Measurements from ENCODE around the gene HIP1. TPM values are rescaled to one million over a fixed set of nuclear protein-coding genes. Genes with fewer than 3 reads are reported as not detected.

Gene HIP1
- total RNA-seq, 1 donor from 2014 or later: 14.0 TPM

DNA sequence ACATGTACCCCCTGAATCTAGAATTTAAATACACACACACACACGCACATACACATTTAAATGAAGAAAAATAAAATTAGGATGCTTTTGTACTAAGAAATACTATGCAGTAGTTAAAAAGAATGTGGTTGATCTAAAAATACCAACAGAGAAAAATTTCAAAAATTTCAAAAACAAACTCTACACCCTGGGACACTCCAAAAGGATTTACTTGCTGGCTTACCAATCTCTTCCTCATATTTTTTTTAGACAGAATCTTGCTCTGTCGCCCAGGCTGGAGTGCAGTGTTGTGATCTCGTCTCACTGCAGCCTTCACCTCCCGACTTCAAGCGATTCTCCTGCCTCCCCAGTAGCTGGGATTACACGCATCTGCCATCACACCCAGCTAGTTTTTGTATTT, 80.9 kb downstream of the HIP1 start:
- TF ChIP-seq, protein P1, sequence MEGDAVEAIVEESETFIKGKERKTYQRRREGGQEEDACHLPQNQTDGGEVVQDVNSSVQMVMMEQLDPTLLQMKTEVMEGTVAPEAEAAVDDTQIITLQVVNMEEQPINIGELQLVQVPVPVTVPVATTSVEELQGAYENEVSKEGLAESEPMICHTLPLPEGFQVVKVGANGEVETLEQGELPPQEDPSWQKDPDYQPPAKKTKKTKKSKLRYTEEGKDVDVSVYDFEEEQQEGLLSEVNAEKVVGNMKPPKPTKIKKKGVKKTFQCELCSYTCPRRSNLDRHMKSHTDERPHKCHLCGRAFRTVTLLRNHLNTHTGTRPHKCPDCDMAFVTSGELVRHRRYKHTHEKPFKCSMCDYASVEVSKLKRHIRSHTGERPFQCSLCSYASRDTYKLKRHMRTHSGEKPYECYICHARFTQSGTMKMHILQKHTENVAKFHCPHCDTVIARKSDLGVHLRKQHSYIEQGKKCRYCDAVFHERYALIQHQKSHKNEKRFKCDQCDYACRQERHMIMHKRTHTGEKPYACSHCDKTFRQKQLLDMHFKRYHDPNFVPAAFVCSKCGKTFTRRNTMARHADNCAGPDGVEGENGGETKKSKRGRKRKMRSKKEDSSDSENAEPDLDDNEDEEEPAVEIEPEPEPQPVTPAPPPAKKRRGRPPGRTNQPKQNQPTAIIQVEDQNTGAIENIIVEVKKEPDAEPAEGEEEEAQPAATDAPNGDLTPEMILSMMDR (IDR thresholded peaks at IDR 0.05; ENCODE audit: insufficient read depth, low read depth, low read length): no peak
- no peak for TF ChIP-seq EZH2 (IDR thresholded peaks at IDR 0.05; ENCODE audit: insufficient read depth, low read length)
- no peaks in the 10 kb centered on the region for H3K9me3 Mint-ChIP-seq (ENCODE audit: unreplicated experiment)
- FAIRE-seq (no peak), DNase-seq (ENCODE audit: low read depth) (no peak)
- Histone ChIP-seq H3K4me1 (ENCODE audit: insufficient read depth, low read length) (no peaks in the 10 kb centered on the region), H3K4me2 (ENCODE audit: low read length) (no peak overlapping the region), H2AFZ (ENCODE audit: low read depth, low read length) (no peak overlapping the region), H3K27ac (ENCODE audit: low read depth, low read length) (no peak overlapping the region), H3K9ac (ENCODE audit: low read length) (no peak overlapping the region), H3K79me2 (ENCODE audit: insufficient read depth, low read length) (no peaks in the 10 kb centered on the region), H3K9me3 (ENCODE audit: insufficient read depth, low read depth, low read length) (no peaks in the 10 kb centered on the region), H3K4me3 (ENCODE audit: insufficient read depth, low read depth, low read length) (no peak overlapping the region), H3K36me3 (ENCODE audit: insufficient read depth, low read length) (no peaks in the 10 kb centered on the region), H4K20me1 (ENCODE audit: insufficient read depth, low read length) (no peaks in the 10 kb centered on the region), H3K27me3 (ENCODE audit: insufficient read depth, low read length) (no peaks in the 10 kb centered on the region)
- no peaks in the 10 kb centered on the region for H3K36me3 Mint-ChIP-seq (ENCODE audit: low read depth, unreplicated experiment)
- peaks cover under 1% of the 10 kb centered on the region for H3K27me3 Mint-ChIP-seq (ENCODE audit: low read depth, unreplicated experiment)
- H3K4me1 Mint-ChIP-seq (ENCODE audit: low read depth, unreplicated experiment): no peaks in the 10 kb centered on the region
- H3K4me3 Mint-ChIP-seq (ENCODE audit: unreplicated experiment): no peak overlapping the region
- no peak overlapping the region for H3K27ac Mint-ChIP-seq (ENCODE audit: unreplicated experiment)

DNA sequence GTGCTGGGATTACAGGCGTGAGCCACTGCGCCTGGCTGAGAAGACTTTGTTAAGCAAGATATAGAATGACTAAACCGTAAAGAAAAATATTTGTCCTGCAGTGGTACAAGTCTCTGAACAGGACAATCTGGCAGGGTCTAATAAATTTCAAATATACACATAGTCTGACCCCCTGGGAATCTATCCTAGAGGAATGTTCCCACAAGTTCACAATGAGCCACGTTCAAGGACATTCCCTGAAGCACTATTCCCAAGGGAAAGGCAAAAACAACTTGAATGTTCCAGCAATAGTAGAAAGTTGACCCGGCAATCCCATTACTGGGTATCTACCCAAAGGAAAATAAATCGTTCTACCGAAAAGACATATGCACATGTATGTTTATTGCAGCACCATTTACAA, 82.0 kb downstream of the HIP1 start:
- Histone ChIP-seq H3K9me3 (ENCODE audit: insufficient read depth, low read depth, low read length) (no peaks in the 10 kb centered on the region), H3K4me3 (ENCODE audit: insufficient read depth, low read depth, low read length) (no peak overlapping the region), H3K4me1 (ENCODE audit: insufficient read depth, low read length) (no peaks in the 10 kb centered on the region), H3K9ac (ENCODE audit: low read length) (no peak overlapping the region), H3K27me3 (ENCODE audit: insufficient read depth, low read length) (no peaks in the 10 kb centered on the region), H3K36me3 (ENCODE audit: insufficient read depth, low read length) (no peaks in the 10 kb centered on the region), H3K4me2 (ENCODE audit: low read length) (no peak overlapping the region), H3K79me2 (ENCODE audit: insufficient read depth, low read length) (no peaks in the 10 kb centered on the region), H3K27ac (ENCODE audit: low read depth, low read length) (no peak overlapping the region), H4K20me1 (ENCODE audit: insufficient read depth, low read length) (no peaks in the 10 kb centered on the region), H2AFZ (ENCODE audit: low read depth, low read length) (no peak overlapping the region)
- H3K4me3 Mint-ChIP-seq (ENCODE audit: unreplicated experiment): no peak overlapping the region
- no peak overlapping the region for H3K27ac Mint-ChIP-seq (ENCODE audit: unreplicated experiment)
- DNase-seq (ENCODE audit: low read depth): no peak
- H3K36me3 Mint-ChIP-seq (ENCODE audit: low read depth, unreplicated experiment): no peaks in the 10 kb centered on the region
- no peaks in the 10 kb centered on the region for H3K4me1 Mint-ChIP-seq (ENCODE audit: low read depth, unreplicated experiment)
- no peak for FAIRE-seq
- no peaks in the 10 kb centered on the region for H3K27me3 Mint-ChIP-seq (ENCODE audit: low read depth, unreplicated experiment)
- no peak for TF ChIP-seq EZH2 (IDR thresholded peaks at IDR 0.05; ENCODE audit: insufficient read depth, low read length)
- TF ChIP-seq, protein P1 (IDR thresholded peaks at IDR 0.05; ENCODE audit: insufficient read depth, low read depth, low read length): no peak
- H3K9me3 Mint-ChIP-seq (ENCODE audit: unreplicated experiment): no peaks in the 10 kb centered on the region

DNA sequence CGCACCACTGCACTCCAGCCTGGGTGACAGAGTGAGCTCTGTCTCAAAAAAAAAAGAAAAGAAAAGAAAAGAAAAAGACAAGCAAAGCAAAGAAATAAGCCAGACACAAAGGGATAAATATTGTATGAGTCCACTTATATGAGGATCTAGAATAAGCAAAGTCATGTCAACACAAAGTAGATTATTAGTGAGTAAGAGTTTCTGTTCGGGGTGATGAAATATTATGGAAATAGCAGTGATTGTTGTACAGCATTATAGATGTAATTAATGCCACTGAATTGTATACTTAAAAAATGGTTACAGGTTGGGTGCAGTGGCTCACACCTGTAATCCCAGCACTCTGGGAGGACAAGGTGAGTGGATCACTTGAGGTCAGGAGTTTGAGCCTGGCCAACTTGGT, 83.2 kb downstream of the HIP1 start:
- no peaks in the 10 kb centered on the region for H3K9me3 ChIP-seq (ENCODE audit: insufficient read depth, low read depth, low read length)

More for the DNA sequence above, 83.2 kb downstream of the HIP1 start:
- Mint-ChIP-seq H3K4me1 (ENCODE audit: low read depth, unreplicated experiment) (no peaks in the 10 kb centered on the region), H3K4me3 (ENCODE audit: unreplicated experiment) (no peak overlapping the region), H3K9me3 (ENCODE audit: unreplicated experiment) (no peaks in the 10 kb centered on the region), H3K36me3 (ENCODE audit: low read depth, unreplicated experiment) (no peaks in the 10 kb centered on the region), H3K27ac (ENCODE audit: unreplicated experiment) (no peak overlapping the region), H3K27me3 (ENCODE audit: low read depth, unreplicated experiment) (no peaks in the 10 kb centered on the region)
- FAIRE-seq: no peak
- H3K27me3 ChIP-seq (ENCODE audit: insufficient read depth, low read length): no peaks in the 10 kb centered on the region
- H3K4me3 ChIP-seq (ENCODE audit: insufficient read depth, low read depth, low read length): no peak overlapping the region
- TF ChIP-seq, protein P1 (IDR thresholded peaks at IDR 0.05; ENCODE audit: insufficient read depth, low read depth, low read length): no peak
- no peak for TF ChIP-seq EZH2 (IDR thresholded peaks at IDR 0.05; ENCODE audit: insufficient read depth, low read length)
- DNase-seq (ENCODE audit: low read depth): no peak
- no peaks in the 10 kb centered on the region for H3K4me1 ChIP-seq (ENCODE audit: insufficient read depth, low read length)
- H3K4me2 ChIP-seq (ENCODE audit: low read length): no peak overlapping the region
- H4K20me1 ChIP-seq (ENCODE audit: insufficient read depth, low read length): no peaks in the 10 kb centered on the region
- H3K9ac ChIP-seq (ENCODE audit: low read length): no peak overlapping the region
- no peaks in the 10 kb centered on the region for H3K79me2 ChIP-seq (ENCODE audit: insufficient read depth, low read length)
- H3K27ac ChIP-seq (ENCODE audit: low read depth, low read length): no peak overlapping the region
- no peaks in the 10 kb centered on the region for H3K36me3 ChIP-seq (ENCODE audit: insufficient read depth, low read length)
- no peak overlapping the region for H2AFZ ChIP-seq (ENCODE audit: low read depth, low read length)

All from astrocyte (in vitro differentiated cells and primary cell).